Mucosa of rectum (tissue), 2 donors: ENCODE data around the gene NLRP8.
"Not testable (repeated sequence)": the region's sequence is repeated elsewhere in the genome, so short reads cannot be mapped to it uniquely, and the experiment has no call there.

Source experiments
- H3K27ac ChIP-seq, 2 donors: one replicate each; pipeline ENCODE4 v1.7.0; 2013; ENCODE audit warnings: inconsistent platforms in 2 of 2, low read depth in 2 of 2, low read length in 2 of 2
- H3K27me3 ChIP-seq, 2 donors: one replicate each; pipeline ENCODE4 v1.7.0; 2013; ENCODE audit warnings: low read length in 2 of 2; ENCODE audit not compliant: control insufficient read depth in 2 of 2, insufficient read depth in 2 of 2
- H3K36me3 ChIP-seq, 2 donors: one replicate each; pipeline ENCODE4 v1.7.0; 2013; ENCODE audit warnings: low read length in 2 of 2; ENCODE audit not compliant: control insufficient read depth in 2 of 2, insufficient read depth in 2 of 2
- H3K4me1 ChIP-seq, 2 donors: one replicate each; pipeline ENCODE4 v1.7.0; 2013; ENCODE audit warnings: low read length in 2 of 2, mild to moderate bottlenecking in 1 of 2; ENCODE audit not compliant: control insufficient read depth in 2 of 2, insufficient read depth in 2 of 2
- H3K4me3 ChIP-seq, 2 donors: one replicate each; pipeline ENCODE4 v1.7.0; 2013; ENCODE audit warnings: low read length in 2 of 2
- H3K9ac ChIP-seq, 2 donors: one replicate each; pipeline ENCODE4 v1.7.0; 2013; ENCODE audit warnings: low read length in 2 of 2, low read depth in 1 of 2, mild to moderate bottlenecking in 1 of 2
- H3K9me3 ChIP-seq, 2 donors: one replicate each; pipeline ENCODE4 v1.7.0; 2013; ENCODE audit warnings: low read length in 2 of 2; ENCODE audit not compliant: control insufficient read depth in 2 of 2
- donor health status: healthy.
- donor health status: Normal muscosa, but diverticular disease.

NLRP8 gene

DNA sequence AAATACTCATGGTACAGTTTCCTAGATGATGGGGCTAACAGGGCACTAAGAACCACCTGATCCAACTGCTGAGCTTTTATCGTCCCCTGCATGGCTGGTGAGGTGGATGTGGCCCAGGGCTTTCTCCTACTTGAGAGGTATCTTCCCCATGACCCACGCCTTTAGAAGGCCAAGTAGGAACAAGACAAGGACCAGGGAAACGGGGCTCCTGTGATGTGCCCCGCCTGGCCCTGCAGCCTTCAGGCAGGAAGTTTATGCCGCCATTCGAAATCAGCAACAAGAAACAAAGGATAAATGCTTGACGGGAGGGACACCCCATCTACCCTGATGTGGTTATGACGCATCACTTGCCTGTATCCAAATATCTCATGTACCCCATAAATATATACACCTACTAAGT is 19.6 kb upstream of the NLRP8 start:
- Histone ChIP-seq H3K9me3 (peaks cover 0 to 2% of the 10 kb centered on the region in 2 donors), H3K27me3 (no peaks in the 10 kb centered on the region), H3K9ac (no peak overlapping the region), H3K4me1 (no peaks in the 10 kb centered on the region), H3K27ac (no peak overlapping the region), H3K36me3 (no peaks in the 10 kb centered on the region), H3K4me3 (no peak overlapping the region)

DNA sequence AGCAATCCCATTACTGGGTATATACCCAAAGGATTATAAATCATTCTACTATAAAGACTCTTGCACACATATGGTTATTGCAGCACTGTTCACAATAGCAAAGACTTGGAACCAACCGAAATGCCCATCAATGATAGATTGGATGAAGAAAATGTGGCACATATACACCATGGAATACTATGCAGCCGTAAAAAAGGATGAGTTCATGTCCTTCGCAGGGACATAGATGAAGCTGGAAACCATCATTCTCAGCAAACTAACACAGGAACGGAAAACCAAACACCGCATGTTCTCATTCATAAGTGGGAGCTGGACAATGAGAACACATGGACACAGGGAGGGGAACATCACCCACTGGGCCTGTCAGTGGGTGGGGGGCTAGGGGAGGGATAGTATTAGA is 18.4 kb upstream of the NLRP8 start:
- not testable (repeated sequence) for H3K4me1 ChIP-seq, H3K27me3 ChIP-seq, H3K9ac ChIP-seq, H3K4me3 ChIP-seq, H3K9me3 ChIP-seq, H3K27ac ChIP-seq, H3K36me3 ChIP-seq

DNA sequence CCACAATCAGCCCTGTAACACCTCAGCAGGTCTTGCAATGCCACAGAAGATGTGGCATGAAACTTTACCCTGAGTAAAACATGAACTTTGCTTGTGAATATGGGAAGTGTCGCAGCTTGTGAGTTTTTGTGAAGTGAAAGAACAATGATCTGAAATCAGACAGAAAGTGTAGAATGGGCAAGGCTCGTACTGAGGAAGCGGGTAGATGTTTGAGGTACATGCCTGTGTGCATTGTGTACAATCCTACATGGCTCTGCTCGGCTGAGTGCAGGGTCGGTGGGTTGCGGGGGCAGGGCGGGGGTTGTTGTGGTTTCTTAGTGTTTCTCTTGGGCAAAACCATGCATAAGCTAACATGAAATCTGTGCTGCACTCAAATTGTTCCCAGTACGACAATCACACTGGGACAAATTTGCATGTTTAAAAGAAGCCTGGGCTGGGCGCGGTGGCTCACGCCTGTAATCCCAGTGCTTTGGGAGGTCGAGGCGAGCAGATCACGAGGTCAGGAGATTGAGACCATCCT is 16.6 kb upstream of the NLRP8 start:
- Histone ChIP-seq H3K4me1 (no peaks in the 10 kb centered on the region), H3K9me3 (no peaks in the 10 kb centered on the region), H3K36me3 (no peaks in the 10 kb centered on the region), H3K9ac (no peak overlapping the region), H3K27ac (no peak overlapping the region), H3K4me3 (no peak overlapping the region), H3K27me3 (no peaks in the 10 kb centered on the region)

DNA sequence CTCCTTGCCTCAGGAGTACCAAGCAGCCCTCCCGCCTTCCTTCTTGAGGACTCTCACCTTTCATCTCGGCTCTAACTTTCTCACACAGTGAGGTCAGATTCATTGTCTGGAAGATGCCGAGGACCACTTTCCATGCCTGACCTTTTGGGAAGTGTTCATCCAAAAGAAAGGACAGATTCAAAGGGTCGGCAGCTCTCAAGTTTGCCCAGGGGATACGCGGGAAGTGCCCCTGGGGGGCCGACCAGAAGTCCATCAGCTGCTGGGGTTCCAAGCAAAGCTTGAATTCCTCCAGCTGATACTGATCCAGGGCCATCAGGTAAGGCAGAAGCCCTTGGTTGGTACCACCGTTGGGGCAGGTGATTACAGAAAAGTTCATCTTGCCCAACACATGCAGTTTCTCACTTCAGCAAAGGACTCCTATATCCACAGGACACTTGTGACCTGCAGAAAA is 15.7 kb upstream of the NLRP8 start, which contains the start of gene NLRP13:
Gene NLRP13, minus strand, starts transcription at position 401 of the 451 bp plus-strand sequence. Its CDS starts 25 bp downstream, at position 376.
- no peak within 1 kb of the TSS for H3K4me3 ChIP-seq
- H3K27me3 ChIP-seq, result no peaks in the 10 kb centered on the region
- no peaks in the 10 kb centered on the region for H3K4me1 ChIP-seq
- no peak within 1 kb of the TSS for H3K27ac ChIP-seq
- no peaks in the 10 kb centered on the region for H3K9me3 ChIP-seq
- H3K9ac ChIP-seq, result no peak within 1 kb of the TSS
- no peaks in the 10 kb centered on the region for H3K36me3 ChIP-seq

DNA sequence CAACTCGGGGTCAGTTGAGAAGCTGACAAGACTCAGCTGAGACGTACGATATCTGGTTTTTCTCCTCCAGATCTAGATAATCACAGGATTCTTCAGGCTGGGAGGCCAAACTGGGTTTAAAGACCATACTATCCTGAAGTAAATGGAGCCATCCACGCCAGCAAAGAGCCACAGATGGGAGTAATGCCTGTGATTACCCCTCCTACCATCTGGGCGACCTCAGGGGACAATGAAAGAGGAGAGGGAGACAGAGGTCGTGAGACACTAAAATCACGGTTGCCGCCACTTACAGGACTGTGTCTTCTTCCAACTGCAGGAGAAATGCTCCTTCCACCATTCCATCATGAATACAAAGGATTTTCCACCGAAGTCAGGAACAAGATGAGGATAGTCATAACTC is 12.4 kb upstream of the NLRP8 start:
- Histone ChIP-seq H3K27ac (no peak overlapping the region), H3K9ac (no peak overlapping the region)

DNA sequence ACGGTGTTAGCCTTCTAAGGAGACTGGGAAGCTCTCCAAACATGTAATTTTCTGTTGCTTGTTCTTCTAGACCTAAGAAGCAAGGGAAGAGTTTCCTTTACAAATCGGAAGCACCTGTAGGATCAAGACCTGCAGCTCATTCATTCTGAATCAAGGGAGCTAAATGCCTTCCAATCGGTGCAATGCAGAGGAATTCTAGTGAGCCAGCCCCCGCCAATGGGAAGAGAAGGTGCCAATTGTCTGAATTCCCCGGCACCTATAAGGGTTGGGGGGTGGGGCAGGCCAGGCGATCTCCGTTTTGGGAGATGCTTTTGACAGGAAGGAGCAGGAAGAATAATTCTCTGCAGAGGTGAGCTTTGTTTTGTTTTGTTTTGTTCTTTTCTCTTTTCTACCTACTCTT is 8.4 kb upstream of the NLRP8 start:
- no peaks in the 10 kb centered on the region for H3K27me3 ChIP-seq
- H3K9me3 ChIP-seq, result no peaks in the 10 kb centered on the region
- H3K36me3 ChIP-seq, result no peaks in the 10 kb centered on the region

More for the DNA sequence above, 12.4 kb upstream of the NLRP8 start:
- H3K4me3 ChIP-seq, result no peak overlapping the region
- H3K9me3 ChIP-seq, result no peaks in the 10 kb centered on the region
- H3K4me1 ChIP-seq, result no peaks in the 10 kb centered on the region
- H3K27me3 ChIP-seq, result no peaks in the 10 kb centered on the region
- H3K36me3 ChIP-seq, result no peaks in the 10 kb centered on the region

DNA sequence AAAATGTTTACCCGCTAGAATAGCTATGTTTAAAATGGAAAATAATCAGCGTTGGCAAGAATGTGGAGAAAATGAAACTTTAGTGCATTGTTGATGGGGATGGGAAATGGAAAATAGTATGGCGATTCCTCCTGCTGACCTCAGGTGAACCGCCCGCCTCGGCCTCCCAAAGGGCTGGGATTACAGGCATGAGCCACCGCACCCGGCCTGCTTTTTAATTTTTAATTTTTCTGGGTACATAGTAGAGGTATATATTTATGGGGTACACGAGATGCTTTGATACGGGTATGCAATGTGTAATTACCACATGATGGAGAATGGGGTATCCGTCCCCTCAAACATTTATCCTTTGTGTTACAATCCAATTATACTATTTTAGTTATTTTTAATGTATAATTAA is 7.3 kb upstream of the NLRP8 start:
- no peak overlapping the region for H3K4me3 ChIP-seq
- H3K27ac ChIP-seq, result no peak overlapping the region
- no peaks in the 10 kb centered on the region for H3K36me3 ChIP-seq
- H3K9ac ChIP-seq, result no peak overlapping the region
- H3K4me1 ChIP-seq, result no peaks in the 10 kb centered on the region
- no peaks in the 10 kb centered on the region for H3K9me3 ChIP-seq
- H3K27me3 ChIP-seq, result no peaks in the 10 kb centered on the region

More for the DNA sequence above, 8.4 kb upstream of the NLRP8 start:
- Histone ChIP-seq H3K27ac (no peak overlapping the region), H3K4me1 (no peaks in the 10 kb centered on the region), H3K4me3 (no peak overlapping the region), H3K9ac (no peak overlapping the region)

DNA sequence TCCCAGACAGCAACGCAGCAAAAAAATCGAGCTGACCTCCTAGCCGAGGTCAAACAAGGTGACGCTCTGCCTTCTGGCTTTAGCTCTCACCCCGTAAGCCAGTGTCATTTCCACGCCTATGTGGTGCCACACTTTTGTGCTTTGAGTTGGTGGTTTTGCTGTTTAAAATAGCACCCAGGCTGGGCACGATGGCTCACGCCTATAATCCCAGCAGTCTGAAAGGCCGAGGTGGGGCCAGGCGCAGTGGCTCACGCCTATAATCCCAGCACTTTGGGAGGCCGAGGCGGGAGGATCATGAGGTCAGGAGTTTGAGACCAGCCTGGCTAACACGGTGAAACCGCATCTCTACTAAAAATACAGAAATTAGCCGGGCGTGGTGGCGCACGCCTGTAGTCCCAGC is 2.9 kb downstream of the NLRP8 start:
- H3K27ac ChIP-seq, H3K36me3 ChIP-seq, H3K9me3 ChIP-seq: not testable (repeated sequence)

DNA sequence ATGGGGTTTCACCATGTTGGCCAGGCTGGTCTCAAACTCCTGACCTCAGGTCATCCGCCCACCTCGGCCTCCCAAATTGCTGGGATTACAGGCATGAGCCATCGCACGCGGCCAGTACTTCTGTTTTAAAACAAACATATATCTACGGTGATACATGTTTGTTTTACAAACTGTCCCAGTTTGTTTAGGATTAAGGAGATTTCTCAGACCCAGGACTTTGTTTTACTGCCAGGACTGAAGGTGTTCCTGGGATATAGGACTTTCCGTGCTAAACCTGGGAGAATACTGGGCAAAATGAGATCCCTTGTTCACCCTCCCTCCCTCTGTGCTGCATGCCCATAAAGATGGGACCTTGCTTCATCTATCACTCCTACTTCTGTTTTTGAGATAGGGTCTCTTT is 8.8 kb downstream of the NLRP8 start:
- no peaks in the 10 kb centered on the region for H3K27me3 ChIP-seq
- H3K9me3 ChIP-seq, result no peaks in the 10 kb centered on the region
- no peaks in the 10 kb centered on the region for H3K36me3 ChIP-seq
- H3K9ac ChIP-seq, result no peak overlapping the region
- H3K4me1 ChIP-seq, result no peaks in the 10 kb centered on the region
- H3K4me3 ChIP-seq, result no peak overlapping the region
- H3K27ac ChIP-seq, result no peak overlapping the region

More for the DNA sequence above, 2.9 kb downstream of the NLRP8 start:
- not testable (repeated sequence) for H3K4me1 ChIP-seq, H3K9ac ChIP-seq, H3K27me3 ChIP-seq, H3K4me3 ChIP-seq

DNA sequence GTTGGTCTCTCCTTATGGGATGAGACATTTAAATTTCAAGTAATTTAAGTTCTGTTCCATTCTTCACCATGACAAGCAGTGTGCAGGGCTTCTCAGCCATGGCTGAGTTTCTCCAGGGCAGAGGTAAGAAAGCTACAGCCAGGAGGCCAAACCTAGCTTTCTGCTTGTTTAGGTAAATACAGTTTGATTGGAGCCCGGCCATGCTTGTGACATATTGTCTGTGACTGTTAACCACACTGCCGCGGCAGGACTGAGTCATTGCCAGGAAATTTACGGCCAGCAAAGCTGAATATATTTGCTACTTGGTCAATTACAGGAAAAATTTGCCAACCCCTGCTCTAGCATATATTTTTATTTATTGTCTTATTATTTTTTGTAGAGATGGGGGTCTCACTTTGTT is 10.7 kb downstream of the NLRP8 start:
- Histone ChIP-seq H3K9me3 (no peaks in the 10 kb centered on the region), H3K27me3 (no peaks in the 10 kb centered on the region), H3K9ac (no peak overlapping the region), H3K36me3 (no peaks in the 10 kb centered on the region), H3K27ac (no peak overlapping the region), H3K4me1 (no peaks in the 10 kb centered on the region), H3K4me3 (no peak overlapping the region)
